ENCODE results near the gene JARID2. TPM values are rescaled to one million over a fixed set of nuclear protein-coding genes. Genes with fewer than 3 reads are reported as not detected.

The JARID2 gene
- total and polyA plus RNA-seq, 2 of the 8 experiments (the other 6 are each of a cell fraction or from before 2014, with no cell fraction given) = 60.1 to 239 TPM

DNA sequence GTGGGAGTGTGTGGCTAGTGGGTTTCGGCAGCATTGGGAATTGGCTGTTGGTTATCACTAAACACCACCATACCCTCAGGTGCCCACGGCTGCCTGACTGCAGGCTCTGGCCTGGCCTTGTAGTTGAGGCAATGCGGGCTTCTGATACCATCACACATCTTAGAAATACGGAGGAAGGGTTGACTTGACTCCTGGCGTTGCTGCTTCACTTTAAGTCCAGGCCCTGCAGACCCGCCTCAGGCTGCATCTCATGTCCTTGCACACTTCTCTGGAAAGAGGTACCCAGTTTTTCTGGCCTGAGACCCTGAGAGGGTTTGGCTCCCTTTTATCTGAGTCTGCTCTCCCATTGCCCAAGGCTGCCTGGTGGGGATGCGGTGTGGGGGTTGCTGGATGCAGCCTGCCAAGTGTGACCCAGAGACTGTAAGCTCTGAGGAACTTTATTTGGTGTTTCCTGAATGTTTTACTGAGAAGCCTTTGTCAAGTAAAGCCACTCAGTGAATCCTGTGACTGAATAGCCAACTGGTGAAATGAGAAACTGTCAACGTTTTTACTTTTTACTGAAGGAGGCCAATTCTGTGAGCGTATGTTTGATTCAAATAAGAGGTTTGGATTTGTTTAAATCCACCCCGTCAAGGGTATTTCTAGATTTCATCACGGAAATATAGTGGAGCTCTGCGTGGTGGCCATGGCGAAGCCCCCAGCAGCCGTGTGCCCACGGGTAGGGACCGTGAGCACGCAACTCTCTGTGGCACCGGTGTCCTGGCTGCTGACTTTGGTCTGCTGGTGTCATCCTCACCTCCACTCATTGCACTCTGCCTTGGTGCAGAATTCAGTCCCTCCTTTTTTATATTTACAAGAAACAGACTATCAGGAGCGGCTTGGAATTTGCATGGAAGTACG, 256.8 kb downstream of the JARID2 start:
- FAIRE-seq (no peak), DNase-seq (ENCODE audit: low read depth in 1 of 2, low spot score in 2 of 2) (no peak)
- no peak overlapping the region for H2BK5ac ChIP-seq (ENCODE audit: low read depth, low read length)
- no peaks in the 10 kb centered on the region; a peak in 2 of 7 replicates for H3K27me3 ChIP-seq (replicated peaks in 1 of 4; ENCODE audit: control insufficient read depth in 3 of 4, extremely low read depth in 1 of 4, insufficient read depth in 3 of 4, low read length in 3 of 4)
- ChIA-PET POLR2A (ENCODE audit: partially characterized antibody) (interaction anchor here (0.7 to 2.6 kb wide), 3 partner anchors 10 to 22 kb away, joined by 3 to 7 read pairs (median 3); no protein-coding TSS in a partner anchor), CTCF (ENCODE audit: partially characterized antibody) (interaction anchor here (1.0 to 1.9 kb wide), 3 partner anchors 12 to 118 kb away, joined by 3 to 7 read pairs (median 4); no protein-coding TSS in a partner anchor)
- no peak overlapping the region for H2BK20ac ChIP-seq (ENCODE audit: low read length)
- peaks cover 31% of the 10 kb centered on the region for H3K79me1 ChIP-seq (ENCODE audit: low read depth, low read length)
- 83% methylated on average over 20 of the region's 20 CpGs; no CpG with 5 or more reads in 1 of the 2 experiments for WGBS, 2 experiments (ENCODE audit: extremely low coverage in 1 of 2, insufficient coverage in 1 of 2, insufficient read length in 1 of 2, insufficient replicate concordance in 2 of 2, low coverage in 1 of 2, low lambda C conversion rate in 2 of 2, missing lambda C conversion rate in 1 of 2)
- H3K18ac ChIP-seq (ENCODE audit: extremely low read depth, low read length) = no peak overlapping the region
- TF ChIP-seq SIX5 (IDR thresholded peaks at IDR 0.05; ENCODE audit: low read depth, low read length) = no peak
- TF ChIP-seq ATF2 (IDR thresholded peaks at IDR 0.05; ENCODE audit: low read length) = no peak
- TF ChIP-seq POLR2AphosphoS5 (IDR thresholded peaks at IDR 0.05; ENCODE audit: low read depth, low read length) = 0 out of 2 replicates have a peak, but pooled peaks have one; percentile 30
- no peak overlapping the region for H2BK12ac ChIP-seq (ENCODE audit: low read depth, low read length)
- peaks cover 0 to 10% (median 4%) of the 10 kb centered on the region in 4 experiments; a peak in 6 of 7 replicates for H3K4me1 ChIP-seq (replicated peaks in 1 of 4; ENCODE audit: control insufficient read depth in 3 of 4, insufficient read depth in 4 of 4, low read length in 3 of 4)
- H2BK120ac ChIP-seq (replicated peaks; ENCODE audit: low read depth, low read length) = no peak overlapping the region
- peaks cover 54 to 56% of the 10 kb centered on the region in 2 experiments for H4K20me1 ChIP-seq (replicated peaks in 1 of 2; ENCODE audit: control insufficient read depth in 1 of 2, insufficient read depth in 2 of 2, low read length in 2 of 2)
- no peaks in the 10 kb centered on the region; the same call in 1 of the 2 replicates for H3K23me2 ChIP-seq (ENCODE audit: low read depth, low read length)
- H2BK15ac ChIP-seq (ENCODE audit: low read length) = no peak overlapping the region
- H3K4me2 ChIP-seq (ENCODE audit: insufficient read depth in 1 of 2, low read depth in 2 of 2, low read length in 2 of 2) = no peak overlapping the region
- H2AFZ ChIP-seq (ENCODE audit: low read length) = no peak overlapping the region
- H3K14ac ChIP-seq (ENCODE audit: insufficient read length) = no peak overlapping the region
- H3K79me2 ChIP-seq (ENCODE audit: control insufficient read depth in 1 of 2, insufficient read depth in 2 of 2, low read length in 2 of 2) = peaks cover 0 to 100% of the 10 kb centered on the region in 2 experiments; a peak in 3 of 4 replicates
- no peak overlapping the region; the same call in 1 of the 2 replicates for H4K8ac ChIP-seq (ENCODE audit: extremely low read depth, insufficient read depth, low read length)
- H3K4ac ChIP-seq (replicated peaks; ENCODE audit: insufficient read length, low read depth, low read length) = no peak overlapping the region
- no peak overlapping the region for H3K56ac ChIP-seq (replicated peaks; ENCODE audit: insufficient read length, low read depth, low read length)
- H3K4me3 ChIP-seq (ENCODE audit: extremely low read depth in 1 of 4, insufficient read depth in 2 of 4, low read depth in 3 of 4, low read length in 4 of 4) = no peak overlapping the region
- no peak overlapping the region for H3K27ac ChIP-seq (ENCODE audit: low read depth, low read length)
- no peak overlapping the region for H2AK5ac ChIP-seq (ENCODE audit: low read depth, low read length)
- no peak overlapping the region for H4K5ac ChIP-seq (ENCODE audit: insufficient read length, low read depth, low read length)
- H4K91ac ChIP-seq (replicated peaks; ENCODE audit: insufficient read length, low read length) = no peak overlapping the region
- peaks cover 45 to 97% (median 79%) of the 10 kb centered on the region in 4 experiments for H3K36me3 ChIP-seq (ENCODE audit: control insufficient read depth in 2 of 4, insufficient read depth in 4 of 4, low read length in 3 of 4)
- no peak overlapping the region for H3K23ac ChIP-seq (ENCODE audit: insufficient read length)
- no peak overlapping the region for H3K9ac ChIP-seq (replicated peaks in 1 of 4; ENCODE audit: extremely low read depth in 1 of 4, low read depth in 3 of 4, low read length in 3 of 4)
- H3K9me3 ChIP-seq (ENCODE audit: insufficient read depth in 2 of 2, low read depth in 1 of 2, low read length in 1 of 2) = no peaks in the 10 kb centered on the region
